ENCODE measurements around the gene GNG13.

Gene GNG13

DNA sequence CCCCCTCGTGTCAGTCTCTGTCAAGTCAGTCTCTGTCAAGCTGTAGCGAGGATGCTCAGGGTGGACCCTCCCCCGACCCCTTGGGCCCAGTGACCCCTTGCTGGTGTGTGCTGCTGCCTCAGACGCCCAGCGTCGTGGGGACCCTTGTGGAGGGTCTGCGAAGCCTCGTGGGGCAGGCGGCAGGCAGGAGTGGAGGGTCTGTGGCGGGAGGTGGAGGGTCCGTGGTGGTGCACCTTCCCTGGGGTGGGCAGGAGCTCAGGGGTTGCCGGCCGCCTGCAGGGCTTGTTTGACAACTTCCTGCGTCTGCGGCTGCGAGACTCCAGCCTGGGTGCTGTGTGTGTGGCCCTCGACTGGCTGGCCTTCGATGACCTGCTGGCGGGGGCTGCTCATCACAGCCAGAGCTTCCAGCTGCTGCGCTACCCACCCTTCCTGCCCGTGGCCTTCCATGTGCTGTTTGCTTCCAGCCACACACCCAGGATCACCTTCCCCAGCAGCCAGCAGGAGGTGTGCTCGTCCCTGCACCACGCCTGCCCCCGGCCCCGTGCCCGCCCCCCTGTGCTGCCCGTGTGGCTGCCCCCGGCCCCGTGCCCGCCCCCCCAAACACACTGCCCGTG, 5.6 kb downstream of the GNG13 start:
- H3K4me3 ChIP-seq (ENCODE audit: low read length), result no peak overlapping the region
- no peak overlapping the region for H3K27ac ChIP-seq (ENCODE audit: low read depth, low read length)
- H3K4me1 ChIP-seq (ENCODE audit: control insufficient read depth, low read length), result peaks cover 5% of the 10 kb centered on the region
- peaks cover 14% of the 10 kb centered on the region for H3K79me2 ChIP-seq (ENCODE audit: control insufficient read depth, low read length)
- peaks cover 43% of the 10 kb centered on the region for H3K36me3 ChIP-seq (ENCODE audit: control insufficient read depth, low read length)
- peaks cover 8% of the 10 kb centered on the region for H3K27me3 ChIP-seq (ENCODE audit: control insufficient read depth, low read length)
- peaks cover 5% of the 10 kb centered on the region; the same call in 1 of the 2 replicates for H4K20me1 ChIP-seq (ENCODE audit: control insufficient read depth, insufficient read depth, low read depth, low read length)
- no peaks in the 10 kb centered on the region for H3K9me2 ChIP-seq (replicated peaks; ENCODE audit: control insufficient read depth, low read length)
- H3F3A ChIP-seq (ENCODE audit: control insufficient read depth, insufficient read depth), result no peaks in the 10 kb centered on the region
- H3K4me2 ChIP-seq (ENCODE audit: low read length), result no peak overlapping the region
- no peaks in the 10 kb centered on the region for H3K9me3 ChIP-seq (ENCODE audit: control insufficient read depth, insufficient read depth, low read length)
- no peak for TF ChIP-seq EZH2phosphoT487 (IDR thresholded peaks at IDR 0.05; ENCODE audit: borderline replicate concordance, low read length)
- TF ChIP-seq, protein P1, sequence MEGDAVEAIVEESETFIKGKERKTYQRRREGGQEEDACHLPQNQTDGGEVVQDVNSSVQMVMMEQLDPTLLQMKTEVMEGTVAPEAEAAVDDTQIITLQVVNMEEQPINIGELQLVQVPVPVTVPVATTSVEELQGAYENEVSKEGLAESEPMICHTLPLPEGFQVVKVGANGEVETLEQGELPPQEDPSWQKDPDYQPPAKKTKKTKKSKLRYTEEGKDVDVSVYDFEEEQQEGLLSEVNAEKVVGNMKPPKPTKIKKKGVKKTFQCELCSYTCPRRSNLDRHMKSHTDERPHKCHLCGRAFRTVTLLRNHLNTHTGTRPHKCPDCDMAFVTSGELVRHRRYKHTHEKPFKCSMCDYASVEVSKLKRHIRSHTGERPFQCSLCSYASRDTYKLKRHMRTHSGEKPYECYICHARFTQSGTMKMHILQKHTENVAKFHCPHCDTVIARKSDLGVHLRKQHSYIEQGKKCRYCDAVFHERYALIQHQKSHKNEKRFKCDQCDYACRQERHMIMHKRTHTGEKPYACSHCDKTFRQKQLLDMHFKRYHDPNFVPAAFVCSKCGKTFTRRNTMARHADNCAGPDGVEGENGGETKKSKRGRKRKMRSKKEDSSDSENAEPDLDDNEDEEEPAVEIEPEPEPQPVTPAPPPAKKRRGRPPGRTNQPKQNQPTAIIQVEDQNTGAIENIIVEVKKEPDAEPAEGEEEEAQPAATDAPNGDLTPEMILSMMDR (IDR thresholded peaks at IDR 0.05; ENCODE audit: low read depth, low read length, poor library complexity, severe bottlenecking), result no peak

DNA sequence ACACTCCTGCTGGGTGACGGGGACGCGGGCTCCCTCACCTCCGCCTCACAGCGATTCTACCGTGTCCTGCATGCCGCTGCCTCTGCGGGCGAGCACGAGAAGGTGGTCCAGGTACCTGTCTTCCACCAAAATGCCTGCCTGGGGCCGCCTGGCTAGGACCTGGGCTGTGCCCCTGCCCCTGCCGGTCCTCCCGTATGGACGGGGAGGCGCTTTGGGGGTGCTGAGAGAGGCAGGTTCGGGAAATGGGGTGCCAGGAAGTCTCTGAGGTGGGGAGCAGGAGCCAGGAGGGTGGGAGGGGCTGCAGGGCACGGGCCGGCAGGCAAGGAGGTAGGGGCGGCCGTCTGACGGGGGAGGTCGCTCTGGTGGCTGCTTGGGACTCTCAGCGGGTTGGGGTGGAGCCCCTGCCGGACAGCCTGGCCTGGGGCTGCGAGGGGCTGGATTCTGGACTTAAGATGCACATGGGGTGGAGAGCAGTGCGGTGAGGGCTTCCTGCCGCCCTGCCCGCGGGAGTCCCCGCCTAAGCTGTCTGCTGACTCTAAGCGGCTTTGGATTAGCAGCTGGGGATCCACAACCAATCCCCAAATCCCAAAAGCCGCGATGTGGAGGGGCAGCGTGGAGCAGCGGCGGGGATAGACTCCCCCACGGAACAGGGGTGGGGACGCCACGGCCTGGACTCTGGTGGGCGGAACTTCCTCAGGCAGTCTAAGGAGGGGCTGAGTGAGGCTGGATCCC, 6.3 kb downstream of the GNG13 start:
- Histone ChIP-seq H3K4me3 (ENCODE audit: low read length) (no peak overlapping the region), H3K9me3 (ENCODE audit: control insufficient read depth, insufficient read depth, low read length) (no peaks in the 10 kb centered on the region), H3K9me2 (replicated peaks; ENCODE audit: control insufficient read depth, low read length) (no peaks in the 10 kb centered on the region), H3K4me2 (ENCODE audit: low read length) (no peak overlapping the region), H3K27ac (ENCODE audit: low read depth, low read length) (no peak overlapping the region), H3K27me3 (ENCODE audit: control insufficient read depth, low read length) (peaks cover 4% of the 10 kb centered on the region), H3F3A (ENCODE audit: control insufficient read depth, insufficient read depth) (no peaks in the 10 kb centered on the region), H3K36me3 (ENCODE audit: control insufficient read depth, low read length) (peaks cover 49% of the 10 kb centered on the region), H3K4me1 (ENCODE audit: control insufficient read depth, low read length) (peaks cover 11% of the 10 kb centered on the region), H4K20me1 (ENCODE audit: control insufficient read depth, insufficient read depth, low read depth, low read length) (peaks cover 5% of the 10 kb centered on the region; the same call in 1 of the 2 replicates), H3K79me2 (ENCODE audit: control insufficient read depth, low read length) (peaks cover 21% of the 10 kb centered on the region)
- no peak for TF ChIP-seq EZH2phosphoT487 (IDR thresholded peaks at IDR 0.05; ENCODE audit: borderline replicate concordance, low read length)
- TF ChIP-seq, protein P1 (IDR thresholded peaks at IDR 0.05; ENCODE audit: low read depth, low read length, poor library complexity, severe bottlenecking), result no peak

DNA sequence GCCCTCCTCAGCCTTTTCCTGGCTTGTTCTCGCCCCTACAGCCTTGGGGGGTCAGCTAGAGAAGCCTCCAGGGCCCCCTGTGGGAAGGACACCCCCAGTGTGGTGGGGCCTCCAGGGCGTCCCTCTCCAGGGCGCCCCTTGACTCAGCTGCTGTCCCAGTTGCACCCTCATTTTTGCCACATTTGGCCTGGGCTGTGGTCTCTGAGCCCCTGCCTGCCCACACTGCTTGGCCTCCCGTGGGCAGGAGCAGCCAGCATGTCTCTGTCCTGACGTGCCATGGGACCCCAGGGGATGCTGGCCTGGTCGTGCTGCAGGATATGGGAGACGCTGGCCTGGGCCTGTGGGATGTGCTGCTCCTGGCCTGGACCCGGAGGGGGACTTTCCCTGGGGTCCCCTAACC, 7.1 kb downstream of the GNG13 start:
- Histone ChIP-seq H3K9me2 (replicated peaks; ENCODE audit: control insufficient read depth, low read length) (no peaks in the 10 kb centered on the region), H4K20me1 (ENCODE audit: control insufficient read depth, insufficient read depth, low read depth, low read length) (no peaks in the 10 kb centered on the region), H3K27ac (ENCODE audit: low read depth, low read length) (no peak overlapping the region), H3K27me3 (ENCODE audit: control insufficient read depth, low read length) (no peaks in the 10 kb centered on the region), H3K79me2 (ENCODE audit: control insufficient read depth, low read length) (peaks cover 29% of the 10 kb centered on the region), H3F3A (ENCODE audit: control insufficient read depth, insufficient read depth) (no peaks in the 10 kb centered on the region), H3K4me1 (ENCODE audit: control insufficient read depth, low read length) (peaks cover 9% of the 10 kb centered on the region), H3K4me2 (ENCODE audit: low read length) (no peak overlapping the region), H3K9me3 (ENCODE audit: control insufficient read depth, insufficient read depth, low read length) (no peaks in the 10 kb centered on the region), H3K36me3 (ENCODE audit: control insufficient read depth, low read length) (peaks cover 49% of the 10 kb centered on the region), H3K4me3 (ENCODE audit: low read length) (no peak overlapping the region)
- no peak for TF ChIP-seq EZH2phosphoT487 (IDR thresholded peaks at IDR 0.05; ENCODE audit: borderline replicate concordance, low read length)
- TF ChIP-seq, protein P1 (IDR thresholded peaks at IDR 0.05; ENCODE audit: low read depth, low read length, poor library complexity, severe bottlenecking), result no peak
